Liver (tissue), 9 donors: ENCODE measurements around the gene TPST2. TPM values are rescaled to one million over a fixed set of nuclear protein-coding genes. Genes with fewer than 3 reads are reported as not detected.

Source experiments
- DNase-seq: peaks from one replicate; pipeline ENCODE4 v3.0.0-alpha.2; 2017; ENCODE audit warnings: low spot score
- H3K27ac ChIP-seq, 2 donors: one replicate each; pipeline ENCODE4 v1.7.0; 2013; ENCODE audit warnings: inconsistent platforms in 2 of 2, low read length in 2 of 2, control low read depth in 1 of 2, low read depth in 1 of 2, mild to moderate bottlenecking in 1 of 2
- H3K27me3 ChIP-seq, 4 donors: one replicate each; pipeline versions ENCODE4 v1.6.1 to v1.7.0; 2013; ENCODE audit warnings: low read length in 3 of 4, inconsistent platforms in 1 of 4, mild to moderate bottlenecking in 1 of 4, moderate library complexity in 1 of 4; ENCODE audit not compliant: control insufficient read depth in 4 of 4, insufficient read depth in 4 of 4
- H3K36me3 ChIP-seq, 4 donors: one replicate each; pipeline versions ENCODE4 v1.6.1 to v1.7.0; 2013; ENCODE audit warnings: low read length in 3 of 4, mild to moderate bottlenecking in 3 of 4, low read depth in 1 of 4, moderate library complexity in 1 of 4; ENCODE audit not compliant: control insufficient read depth in 4 of 4, insufficient read depth in 3 of 4
- H3K4me1 ChIP-seq, 4 donors: one replicate each; pipeline versions ENCODE4 v1.6.1 to v1.7.0; 2013; ENCODE audit warnings: low read length in 3 of 4, mild to moderate bottlenecking in 3 of 4, moderate library complexity in 1 of 4; ENCODE audit not compliant: control insufficient read depth in 4 of 4, insufficient read depth in 4 of 4
- H3K4me3 ChIP-seq, 3 donors: one replicate each; pipeline versions ENCODE4 v1.6.1 to v1.7.0; 2013; ENCODE audit warnings: low read length in 3 of 3, control low read depth in 1 of 3, low read depth in 1 of 3, mild to moderate bottlenecking in 1 of 3
- H3K9ac ChIP-seq, 2 donors: one replicate each; pipeline ENCODE4 v1.7.0; 2013; ENCODE audit warnings: low read length in 2 of 2, mild to moderate bottlenecking in 2 of 2, moderate library complexity in 2 of 2, control low read depth in 1 of 2, low read depth in 1 of 2
- H3K9me3 ChIP-seq, 4 donors: one replicate each; pipeline versions ENCODE4 v1.6.1 to v1.7.0; 2013; ENCODE audit warnings: low read length in 3 of 4; ENCODE audit not compliant: control insufficient read depth in 4 of 4
- ATF3 ChIP-seq: IDR thresholded peaks from 2 replicates; pipeline ENCODE4 v1.6.1; 2016; ENCODE audit warnings: antibody characterized with exemption
- EGR1 ChIP-seq, 2 donors: IDR thresholded peaks; 2 replicates each; pipeline ENCODE4 v1.6.1; 2016 to 2018; ENCODE audit warnings: antibody characterized with exemption in 2 of 2, low read depth in 2 of 2
- FOXA1 ChIP-seq: IDR thresholded peaks from 2 replicates; pipeline ENCODE4 v1.6.1; 2016; ENCODE audit warnings: antibody characterized with exemption
- GABPA ChIP-seq, 2 donors: IDR thresholded peaks in 1 of 2; conservative IDR thresholded peaks in 1 of 2; 2 replicates each; pipeline ENCODE4 v1.6.1; 2016; ENCODE audit warnings: antibody characterized with exemption in 2 of 2, mild to moderate bottlenecking in 1 of 2, moderate library complexity in 1 of 2
- HNF4A ChIP-seq, 2 donors: conservative IDR thresholded peaks; 2 replicates each; pipeline ENCODE4 v1.6.1; 2016; ENCODE audit warnings: antibody characterized with exemption in 2 of 2, mild to moderate bottlenecking in 2 of 2
- JUND ChIP-seq, 2 donors: IDR thresholded peaks; 2 replicates each; pipeline ENCODE4 v1.6.1; 2016; ENCODE audit warnings: antibody characterized with exemption in 2 of 2
- NR2F2 ChIP-seq: IDR thresholded peaks from 2 replicates; pipeline ENCODE4 v1.6.1; 2016; ENCODE audit warnings: antibody characterized with exemption
- REST ChIP-seq: IDR thresholded peaks from 2 replicates; pipeline ENCODE4 v1.6.1; 2016; ENCODE audit warnings: antibody characterized with exemption, mild to moderate bottlenecking
- RXRA ChIP-seq, 2 donors: IDR thresholded peaks; 2 replicates each; pipeline ENCODE4 v1.6.1; 2017 to 2018; ENCODE audit warnings: antibody characterized with exemption in 2 of 2, mild to moderate bottlenecking in 1 of 2
- SP1 ChIP-seq: IDR thresholded peaks from 2 replicates; pipeline ENCODE4 v1.6.1; 2018; ENCODE audit warnings: antibody characterized with exemption, mild to moderate bottlenecking
- TAF1 ChIP-seq: conservative IDR thresholded peaks from 2 replicates; pipeline ENCODE4 v1.6.1; 2016; ENCODE audit warnings: antibody characterized with exemption, mild to moderate bottlenecking
- ZBTB33 ChIP-seq: IDR thresholded peaks from 2 replicates; pipeline ENCODE4 v1.6.1; 2016; ENCODE audit warnings: antibody characterized with exemption
- WGBS: extraction: QIAGEN DNeasy Blood & Tissue Kit; methylation state at CpG from one replicate; pipeline ENCODE4 v1.1.7; 2013; 5-methylcytosine and 5-hydroxymethylcytosine counted together
- polyA plus RNA-seq, 2 donors: library from polyadenylated mRNA; stranded (reverse) in 1 of 2; unstranded in 1 of 2; fragments of 200-250 nt in 1 of 2; fragments of >200 nt in 1 of 2; fragmentation: Nextera tagmentation in 1 of 2; extraction: Ambion mirVana in 1 of 2; gene quantifications; one replicate each; pipeline versions ENCODE4 v1.2.1 to v1.2.3, GENCODE V29; 2013 to 2015
- total RNA-seq, 2 donors: library from RNA; depleted of rRNA; stranded (reverse); fragments of >200 nt; gene quantifications; one replicate each; pipeline ENCODE4 v1.2.3, GENCODE V29; 2014
- donor health status: healthy.
- donor health status: healthy.
- donor health status: healthy.
- donor health status: healthy.
- donor health status: healthy.

TPST2 gene
- total and polyA plus RNA-seq, 4 donors = 33.3 to 109 (median 69.7) TPM

- DNase-seq = no peak
- no peaks in the 10 kb centered on the region for H3K27me3 ChIP-seq
- no peak overlapping the region for H3K27ac ChIP-seq
- H3K9me3 ChIP-seq = no peaks in the 10 kb centered on the region
- no peaks in the 10 kb centered on the region for H3K4me1 ChIP-seq
- H3K4me3 ChIP-seq = no peak overlapping the region
- no peaks in the 10 kb centered on the region for H3K36me3 ChIP-seq
- 84% methylated on average over 12 of the region's 12 CpGs for WGBS
- TF ChIP-seq HNF4A (conservative IDR thresholded peaks at IDR 0.05) (no peak), FOXA1 (no peak), GABPA (IDR thresholded peaks at IDR 0.05 in 1 of 2, conservative IDR thresholded peaks at IDR 0.05 in 1 of 2) (no peak), TAF1 (no peak), JUND (IDR thresholded peaks at IDR 0.05) (no peak), ATF3 (no peak), SP1 (no peak), RXRA (IDR thresholded peaks at IDR 0.05) (no peak), ZBTB33 (no peak), EGR1 (IDR thresholded peaks at IDR 0.05; ENCODE audit: low read depth in 2 of 2) (no peak), NR2F2 (no peak)
- H3K9ac ChIP-seq = no peak overlapping the region
Measured at GRCh38 chr22:26610072-26610958, 20.4 kb upstream of the TPST2 start.

- TF ChIP-seq FOXA1 (no peak), SP1 (no peak), RXRA (IDR thresholded peaks at IDR 0.05) (no peak), REST (no peak), TAF1 (no peak)
- Histone ChIP-seq H3K36me3 (no peaks in the 10 kb centered on the region), H3K27me3 (no peaks in the 10 kb centered on the region), H3K4me1 (no peaks in the 10 kb centered on the region), H3K9ac (no peak overlapping the region), H3K4me3 (no peak overlapping the region), H3K9me3 (no peaks in the 10 kb centered on the region), H3K27ac (no peak overlapping the region)
- no peak for DNase-seq
- 92% methylated on average over 2 of the region's 2 CpGs for WGBS
Measured at GRCh38 chr22:26609287-26609686, 19.4 kb upstream of the TPST2 start.
